H7 (cell line): Measurements from ENCODE around the gene AK2. TPM values are rescaled to one million over a fixed set of nuclear protein-coding genes. Genes with fewer than 3 reads are reported as not detected.
"Not testable (repeated sequence)": the region's sequence is repeated elsewhere in the genome, so short reads cannot be mapped to it uniquely, and the experiment has no call there.

ENCODE experiments used
- DNase-seq: peaks from one replicate; pipeline ENCODE4 v3.0.0; 2012
- H3K27me3 ChIP-seq: 2 replicates; pipeline ENCODE4 v1.6.0; 2011; ENCODE audit warnings: mild to moderate bottlenecking, low read length; ENCODE audit not compliant: control insufficient read depth, insufficient read depth
- H3K36me3 ChIP-seq: replicated peaks from 2 replicates; pipeline ENCODE4 v1.5.1; 2011; ENCODE audit warnings: low read length; ENCODE audit not compliant: control insufficient read depth, insufficient read depth
- H3K4me3 ChIP-seq: 2 replicates; pipeline ENCODE4 v1.5.1; 2011; ENCODE audit warnings: low read depth, mild to moderate bottlenecking, control low read depth, low read length, moderate library complexity; ENCODE audit not compliant: insufficient read depth
- total RNA-seq: library from RNA; depleted of rRNA; stranded (reverse); fragments of >200 nt; shearing (Covaris generic); gene quantifications from 2 replicates; pipeline ENCODE4 v1.2.3, GENCODE V29; 2014; rRNA removed

Gene AK2
- 151 and 168 TPM in 2 replicates for total RNA-seq

DNA sequence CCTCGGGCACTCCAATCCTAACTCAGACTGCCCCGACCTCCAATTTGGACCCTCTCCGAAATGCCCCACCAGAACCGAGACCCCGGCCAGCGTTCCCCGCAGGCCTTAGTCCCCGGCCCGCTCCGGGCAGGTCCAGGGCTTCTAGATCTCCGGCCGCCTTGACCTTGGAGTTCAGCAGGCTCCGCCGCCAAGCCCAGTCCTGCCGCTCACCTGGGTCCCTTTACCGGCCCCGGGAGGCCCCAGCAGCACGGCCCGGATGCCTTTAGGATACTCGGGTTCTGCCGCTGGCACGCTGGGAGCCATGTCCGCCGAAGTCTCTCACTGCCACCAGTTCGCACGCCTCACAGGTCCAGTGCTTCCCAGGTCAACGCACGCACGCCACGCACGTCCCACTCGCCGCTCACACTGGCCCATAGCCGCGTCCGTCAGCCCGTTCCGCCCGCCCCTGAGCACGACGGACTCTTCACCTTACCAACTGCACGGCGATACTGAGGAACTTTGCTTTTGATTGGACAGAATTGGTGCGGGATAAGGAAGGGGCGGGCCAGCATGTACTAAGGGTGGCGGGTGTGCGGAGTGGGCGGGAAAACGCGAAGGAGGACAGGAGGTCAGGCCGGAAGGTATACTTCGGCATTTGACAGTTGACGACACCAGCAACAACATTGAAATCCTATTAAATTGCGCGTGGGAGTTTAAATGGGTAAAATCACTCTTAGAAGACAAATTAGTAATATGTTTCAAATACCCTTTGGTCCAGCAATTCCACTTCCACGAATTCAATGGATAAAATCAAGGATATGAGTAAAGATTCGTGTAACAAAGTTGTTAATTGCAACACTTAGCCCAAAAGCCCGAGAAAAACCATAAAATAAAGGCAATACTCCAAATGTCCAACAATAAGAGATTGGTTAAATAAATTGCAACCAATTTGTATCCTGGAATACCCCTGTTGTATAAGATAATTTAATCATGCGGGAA is at the start of gene AK2:
Gene AK2, minus strand, starts transcription at position 358 of the 978 bp plus-strand sequence. Its CDS starts 55 bp downstream, at position 303.
- H3K36me3 ChIP-seq: peaks cover 4% of the 10 kb centered on the region; the same call in 1 of the 2 replicates
- peak within 1 kb of the TSS; percentile 85 for H3K4me3 ChIP-seq
- DNase-seq: peak; percentile 96
- no peaks in the 10 kb centered on the region; the same call in 1 of the 2 replicates for H3K27me3 ChIP-seq

DNA sequence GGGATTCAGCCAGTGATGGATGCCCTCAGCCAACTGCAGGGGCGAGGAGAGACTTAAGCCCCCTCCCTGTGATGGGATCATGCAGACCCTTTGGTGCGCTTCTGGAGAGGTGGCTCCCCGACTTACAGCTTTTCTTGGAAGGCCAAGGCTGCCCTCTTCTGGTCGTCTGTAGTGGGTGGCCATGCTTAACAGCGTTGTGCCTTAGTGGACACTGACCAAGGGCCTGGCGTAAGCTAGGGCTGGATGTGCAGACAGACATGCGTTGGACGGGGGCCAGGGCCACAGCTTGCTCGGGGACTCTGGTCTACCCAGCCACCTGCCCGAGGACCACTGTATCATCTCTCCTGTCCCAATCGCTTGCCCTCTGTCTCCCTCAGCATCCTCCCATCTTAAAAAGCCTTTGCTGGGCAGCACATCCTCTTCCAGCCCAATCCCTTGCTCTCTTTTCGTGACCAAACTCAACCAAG is 49.7 kb upstream of the AK2 start:
- H3K27me3 ChIP-seq: peaks cover 36% of the 10 kb centered on the region
- no peaks in the 10 kb centered on the region for H3K36me3 ChIP-seq
- no peak overlapping the region for H3K4me3 ChIP-seq
- peak; percentile 79 for DNase-seq

DNA sequence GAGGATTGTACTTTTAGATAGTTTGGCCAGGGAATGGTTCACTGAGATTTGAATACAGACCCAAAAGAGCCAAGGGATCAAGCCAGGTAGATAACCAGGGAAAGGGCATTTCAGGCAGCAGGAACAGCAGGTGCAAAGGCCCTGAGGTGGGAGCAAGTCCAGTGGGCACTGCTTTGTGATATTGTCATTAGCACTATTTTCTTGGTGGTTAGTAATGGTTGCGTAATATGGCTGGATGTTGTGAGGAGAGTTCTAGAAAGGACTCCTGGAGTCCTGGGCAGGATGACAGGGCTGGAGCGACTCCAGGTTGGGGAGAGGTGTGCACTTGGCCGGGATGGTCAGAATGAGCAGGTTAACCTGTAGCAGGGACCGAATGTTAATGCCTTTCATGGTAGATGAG is 48.6 kb upstream of the AK2 start:
- Histone ChIP-seq H3K36me3 (no peaks in the 10 kb centered on the region), H3K4me3 (no peak overlapping the region), H3K27me3 (peaks cover 40% of the 10 kb centered on the region)
- no peak for DNase-seq

DNA sequence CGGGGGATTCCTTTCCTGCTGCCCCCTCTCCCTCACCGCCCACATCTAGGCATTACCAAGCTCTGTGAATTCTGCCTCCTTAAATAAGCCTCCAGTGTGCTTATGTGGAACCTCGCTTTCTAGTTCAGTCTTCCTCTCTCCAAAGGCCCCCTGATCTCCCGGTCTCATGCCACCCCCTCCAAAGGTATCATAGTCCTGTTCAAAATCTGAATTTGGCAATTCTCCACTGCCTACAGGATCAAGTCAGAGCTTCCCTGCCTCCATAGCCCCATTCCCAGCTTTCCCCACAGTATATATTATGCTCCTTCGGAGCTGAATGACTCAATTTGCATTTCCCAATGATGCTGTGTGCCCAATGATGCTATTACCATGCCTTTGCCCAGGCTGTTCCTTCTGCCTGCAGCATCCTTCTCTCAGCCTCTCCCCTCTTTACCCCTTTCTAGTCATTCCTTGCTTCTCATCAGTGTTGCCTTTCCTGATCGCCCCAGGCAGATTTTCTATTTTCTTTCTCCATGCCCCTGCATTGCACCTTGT is 46.0 kb upstream of the AK2 start:
- Histone ChIP-seq H3K36me3 (no peaks in the 10 kb centered on the region), H3K4me3 (no peak overlapping the region), H3K27me3 (peaks cover 45% of the 10 kb centered on the region)
- DNase-seq: no peak

DNA sequence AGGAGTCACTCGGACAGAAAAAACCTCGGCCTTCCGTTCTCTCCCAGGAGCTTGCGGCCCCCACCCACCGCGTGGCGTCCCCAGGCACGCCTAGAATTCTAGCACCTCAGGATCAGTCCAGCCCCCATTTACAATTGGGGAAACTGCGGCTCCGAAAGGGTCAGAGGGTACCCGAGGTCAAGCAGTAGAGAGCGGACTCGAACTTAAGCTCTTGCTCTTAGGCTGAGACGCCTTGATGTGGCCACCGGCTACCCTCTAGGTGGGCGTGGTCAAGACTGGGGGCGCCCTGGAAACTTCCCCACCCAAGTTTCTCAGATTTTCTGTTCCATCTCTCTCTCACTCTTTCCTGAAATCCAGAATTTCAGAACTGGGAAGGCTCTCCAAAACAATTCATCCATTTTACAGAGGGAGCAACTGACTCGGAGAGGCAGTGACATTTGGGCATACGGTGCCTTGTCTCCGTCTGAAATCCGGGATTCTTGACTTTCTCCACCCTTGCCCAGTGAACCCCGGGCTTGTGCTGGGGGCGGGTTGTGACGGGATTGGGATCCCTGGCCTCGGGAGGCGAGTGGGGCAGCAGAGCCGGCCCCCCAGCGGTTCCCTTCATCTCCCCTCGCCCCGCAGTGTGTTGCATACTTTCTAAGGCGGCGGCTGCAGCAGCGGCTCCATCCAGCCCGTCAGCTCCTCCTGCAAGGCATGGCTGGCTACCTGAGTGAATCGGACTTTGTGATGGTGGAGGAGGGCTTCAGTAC is 45.0 kb upstream of the AK2 start:
- DNase-seq: peak; percentile 72
- no peaks in the 10 kb centered on the region for H3K36me3 ChIP-seq
- H3K27me3 ChIP-seq: peaks cover 45% of the 10 kb centered on the region
- peak overlapping the region; percentile 85 for H3K4me3 ChIP-seq

DNA sequence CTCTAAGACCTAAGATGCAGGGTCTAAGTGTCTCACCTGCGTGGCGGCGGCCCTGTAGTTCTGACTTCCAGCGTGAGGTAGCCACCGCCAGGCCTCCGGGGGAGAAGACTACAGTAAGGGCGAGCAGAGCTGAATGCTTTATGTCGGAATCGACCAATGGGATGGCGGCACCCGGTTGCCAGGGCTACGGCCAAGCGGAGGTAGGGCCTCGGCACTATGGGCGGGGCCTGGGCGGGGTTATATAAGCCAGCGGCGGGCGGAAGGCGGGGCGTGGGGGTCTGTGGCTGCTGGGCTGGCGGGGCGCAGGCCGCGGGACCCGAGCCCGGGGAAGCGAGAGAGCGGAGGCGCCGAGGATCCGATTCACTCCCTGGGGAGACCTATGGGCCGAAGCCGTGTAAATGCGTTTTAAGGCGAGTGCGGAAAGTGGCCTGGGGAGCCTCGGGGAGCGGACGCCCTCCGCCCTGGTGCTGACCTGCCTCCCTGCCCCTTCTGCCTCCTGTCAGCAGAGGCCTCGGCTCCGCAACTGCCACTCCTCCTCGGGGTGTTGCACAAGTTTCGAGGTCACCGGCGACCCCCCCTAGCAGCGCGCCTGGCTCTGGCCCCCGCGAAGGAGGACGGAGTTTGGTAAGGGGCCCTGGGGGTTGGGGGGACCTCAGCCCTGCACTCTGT is 44.3 kb upstream of the AK2 start, which contains the start of gene AZIN2:
Gene AZIN2, plus strand, starts transcription at position 269 of the 669 bp plus-strand sequence. CDS start 1,097 bp downstream, outside the sequence.
- H3K4me3 ChIP-seq: peak within 1 kb of the TSS; percentile 85
- peaks cover 43% of the 10 kb centered on the region for H3K27me3 ChIP-seq
- DNase-seq: peak; percentile 98
- H3K36me3 ChIP-seq: no peaks in the 10 kb centered on the region

DNA sequence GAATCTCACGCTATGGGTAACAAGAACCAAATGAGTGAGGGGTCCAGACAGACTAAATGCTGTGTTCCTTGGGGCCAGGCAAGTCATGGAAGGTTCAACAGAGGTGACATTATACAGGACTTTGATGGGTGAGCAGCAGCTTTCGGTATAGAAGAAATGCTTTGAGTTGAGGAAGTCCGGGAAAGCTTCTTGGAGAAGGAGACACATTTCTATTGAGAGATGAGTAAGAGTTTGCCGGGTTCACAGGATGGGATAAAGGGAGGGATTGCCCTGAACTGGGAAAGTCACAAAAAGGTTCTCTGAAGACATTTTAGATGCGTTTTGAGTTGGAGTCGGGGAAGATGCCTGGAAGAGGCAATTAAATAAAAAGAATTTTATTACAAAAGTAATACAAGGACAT is 43.7 kb upstream of the AK2 start:
- Histone ChIP-seq H3K36me3 (no peaks in the 10 kb centered on the region), H3K4me3 (peak overlapping the region; percentile 28), H3K27me3 (peaks cover 39% of the 10 kb centered on the region)
- no peak for DNase-seq

DNA sequence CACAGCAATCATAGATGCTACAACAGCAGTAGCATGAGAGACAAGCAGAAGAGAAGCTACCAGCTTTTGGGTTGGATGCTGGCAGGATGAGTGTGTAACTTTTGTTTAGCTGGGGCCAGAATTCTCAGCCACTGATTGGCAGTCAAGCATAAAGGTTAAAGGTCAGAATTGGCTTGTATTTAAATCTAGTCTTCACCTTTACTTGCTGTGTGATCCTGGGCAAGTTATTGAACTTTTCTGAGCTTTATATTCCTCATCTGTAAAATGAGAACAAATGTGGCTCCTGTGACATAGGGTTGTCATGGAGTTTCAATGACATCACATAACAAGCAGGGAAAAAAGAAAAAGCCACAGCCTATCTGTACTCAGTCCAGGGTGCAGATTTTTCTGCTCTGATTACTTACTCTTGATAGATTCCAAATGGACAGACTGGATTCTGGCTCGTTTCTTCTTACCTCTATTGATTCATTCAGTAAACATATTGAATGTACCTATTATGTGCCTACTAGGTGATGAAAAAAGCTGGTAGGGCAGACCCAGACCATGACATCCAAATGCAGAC is 41.4 kb upstream of the AK2 start:
- DNase-seq: no peak
- Histone ChIP-seq H3K4me3 (no peak overlapping the region), H3K27me3 (peaks cover 26% of the 10 kb centered on the region), H3K36me3 (no peaks in the 10 kb centered on the region)

DNA sequence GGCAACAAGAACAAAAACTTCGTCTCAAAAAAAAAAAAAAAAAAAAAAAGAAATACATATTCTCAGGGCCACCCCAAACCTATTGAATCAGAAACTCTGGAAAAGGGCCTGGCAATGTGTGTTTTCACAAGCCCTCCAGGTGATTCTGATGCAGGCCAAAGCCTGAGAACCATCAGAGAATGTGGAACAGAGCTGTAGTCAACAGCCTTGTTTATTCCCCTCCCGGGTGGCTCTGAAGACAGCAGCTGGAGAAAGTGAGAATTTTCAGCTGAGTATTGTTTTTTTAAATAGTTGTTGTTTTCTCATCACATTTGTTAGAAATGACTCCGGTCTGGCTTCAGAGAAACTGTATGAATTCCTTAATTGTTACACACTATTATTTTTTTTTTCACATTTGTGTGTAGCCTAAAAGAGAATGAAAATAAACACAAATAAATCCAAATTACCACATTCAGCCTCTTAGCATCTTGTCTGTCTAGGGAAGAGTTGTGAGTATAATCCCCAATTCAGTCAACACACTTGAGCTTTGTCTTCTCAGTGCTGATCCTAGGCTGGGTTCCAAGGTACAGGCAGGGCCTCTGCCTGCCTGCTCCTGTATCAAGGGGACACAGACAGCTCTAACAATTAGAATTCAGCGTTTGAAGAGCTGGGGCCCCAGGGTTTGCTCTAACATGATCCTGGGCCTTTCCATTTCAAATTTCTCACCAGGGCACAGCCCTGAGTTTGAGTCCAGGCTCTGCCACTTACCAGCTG is 37.7 kb upstream of the AK2 start:
- DNase-seq: no peak
- peaks cover 2% of the 10 kb centered on the region; the same call in 1 of the 2 replicates for H3K27me3 ChIP-seq
- no peaks in the 10 kb centered on the region for H3K36me3 ChIP-seq
- no peak overlapping the region for H3K4me3 ChIP-seq

DNA sequence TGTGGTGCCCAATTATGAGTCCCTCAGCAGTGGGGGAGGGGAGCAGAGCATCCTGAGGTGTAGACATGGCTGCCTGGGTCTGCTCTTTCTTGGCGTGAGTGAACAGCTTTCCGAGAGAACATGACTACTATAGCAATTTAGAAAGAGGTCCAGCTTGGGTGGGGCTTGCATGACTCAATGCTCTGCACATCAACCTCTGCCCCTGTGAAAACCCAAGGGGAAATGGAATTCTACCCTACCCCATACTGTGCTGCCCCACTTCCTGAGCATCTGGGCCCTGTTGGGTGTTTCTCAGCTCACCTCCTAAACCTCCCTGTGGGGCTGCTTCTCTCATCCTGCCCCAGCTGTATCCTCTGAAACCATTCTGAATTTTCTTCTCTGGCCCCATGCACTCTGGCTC is 36.0 kb upstream of the AK2 start:
- Histone ChIP-seq H3K4me3 (no peak overlapping the region), H3K27me3 (no peaks in the 10 kb centered on the region), H3K36me3 (no peaks in the 10 kb centered on the region)
- no peak for DNase-seq

DNA sequence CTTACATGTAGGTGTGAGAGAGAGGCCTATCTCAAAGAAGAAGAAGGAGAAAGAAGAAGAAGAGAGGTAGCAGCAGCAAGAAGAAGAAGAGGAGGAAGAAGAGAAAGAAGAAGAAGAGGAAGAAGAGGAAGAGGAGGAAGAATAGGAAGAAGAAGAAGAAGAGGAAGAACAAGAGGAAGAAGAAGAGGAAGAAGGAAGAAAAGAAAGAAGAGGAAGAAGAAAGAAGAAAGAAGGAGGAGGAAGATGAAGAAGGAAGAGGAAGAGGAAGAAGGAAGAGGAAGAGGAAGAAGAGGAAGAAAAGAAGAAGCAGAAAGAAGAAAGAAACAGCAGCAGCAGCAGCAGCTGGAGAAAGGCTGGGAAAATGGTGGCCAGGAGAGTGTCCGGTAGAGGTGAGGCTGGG is 33.9 kb upstream of the AK2 start:
- no peak overlapping the region for H3K4me3 ChIP-seq
- H3K27me3 ChIP-seq: no peaks in the 10 kb centered on the region
- no peak for DNase-seq
- no peaks in the 10 kb centered on the region for H3K36me3 ChIP-seq

DNA sequence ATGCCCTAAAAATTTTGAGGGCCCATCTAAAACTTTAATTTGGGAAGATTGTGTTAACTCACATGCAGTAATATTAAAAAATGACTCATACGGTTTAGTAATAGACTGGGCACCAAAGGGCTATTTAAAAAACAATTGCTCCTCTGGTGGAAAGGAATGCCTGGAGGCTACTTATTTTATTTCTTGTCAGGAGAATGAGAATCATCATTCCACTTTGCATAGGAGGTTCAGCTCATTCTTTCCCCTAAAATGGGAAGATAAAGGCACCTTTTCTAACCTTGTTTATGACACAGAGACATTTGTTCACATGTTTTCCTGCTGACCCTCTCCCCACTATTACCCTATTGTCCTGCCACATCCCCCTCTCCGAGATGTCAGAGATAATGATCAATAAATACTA is 31.4 kb upstream of the AK2 start:
- H3K4me3 ChIP-seq, DNase-seq, H3K27me3 ChIP-seq, H3K36me3 ChIP-seq: not testable (repeated sequence)

DNA sequence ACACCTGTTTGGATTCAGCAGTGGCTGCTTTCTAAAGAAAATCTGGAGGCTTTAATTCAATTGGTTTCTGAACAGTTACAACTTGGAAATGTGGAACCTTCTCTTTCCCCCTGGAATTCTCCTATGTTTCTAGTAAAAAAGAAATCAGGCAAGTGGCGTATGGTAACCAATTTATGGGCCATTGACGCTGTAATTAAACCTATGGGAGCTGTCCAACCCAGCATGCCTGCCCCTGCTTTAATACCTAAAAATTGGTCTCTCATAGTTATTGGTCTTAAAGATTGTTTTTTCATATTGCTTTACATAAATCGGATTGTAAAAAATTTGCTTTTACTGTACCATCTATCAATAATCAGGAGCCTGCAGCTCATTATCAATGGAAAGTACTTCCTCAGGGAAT is 29.8 kb upstream of the AK2 start:
- not testable (repeated sequence) for H3K27me3 ChIP-seq, DNase-seq, H3K4me3 ChIP-seq, H3K36me3 ChIP-seq
